NCI-H774 (cell line): Measurements from ENCODE around the gene ZGLP1.

Source experiments
- DNase-seq: peaks from one replicate; lab custom pipeline; 2025; lab: John Stamatoyannopoulos, UW

ZGLP1 gene

GRCh38 chr19:10277795-10278589, 31.6 kb downstream of the ZGLP1 start:
- no peak for DNase-seq

GRCh38 chr19:10274589-10274988, 35.0 kb downstream of the ZGLP1 start:
- no peak for DNase-seq

- no peak for DNase-seq
Observed at GRCh38 chr19:10271543-10272086, 38.0 kb downstream of the ZGLP1 start.

- DNase-seq: no peak
Observed at GRCh38 chr19:10270616-10271394, 38.8 kb downstream of the ZGLP1 start, which contains the start of gene ICAM1. Gene ICAM1 (plus strand): TSS chr19:10271120. CDS start chr19:10271160, 40 bp downstream.

DNA sequence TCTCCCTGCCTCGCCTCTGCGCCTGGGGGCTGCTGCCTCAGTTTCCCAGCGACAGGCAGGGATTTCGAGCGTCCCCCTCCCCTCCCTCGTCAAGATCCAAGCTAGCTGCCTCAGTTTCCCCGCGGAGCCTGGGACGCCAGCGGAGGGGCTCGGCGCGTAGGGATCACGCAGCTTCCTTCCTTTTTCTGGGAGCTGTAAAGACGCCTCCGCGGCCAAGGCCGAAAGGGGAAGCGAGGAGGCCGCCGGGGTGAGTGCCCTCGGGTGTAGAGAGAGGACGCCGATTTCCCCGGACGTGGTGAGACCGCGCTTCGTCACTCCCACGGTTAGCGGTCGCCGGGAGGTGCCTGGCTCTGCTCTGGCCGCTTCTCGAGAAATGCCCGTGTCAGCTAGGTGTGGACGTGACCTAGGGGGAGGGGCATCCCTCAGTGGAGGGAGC, 39.4 kb downstream of the ZGLP1 start:
- no peak for DNase-seq

DNA sequence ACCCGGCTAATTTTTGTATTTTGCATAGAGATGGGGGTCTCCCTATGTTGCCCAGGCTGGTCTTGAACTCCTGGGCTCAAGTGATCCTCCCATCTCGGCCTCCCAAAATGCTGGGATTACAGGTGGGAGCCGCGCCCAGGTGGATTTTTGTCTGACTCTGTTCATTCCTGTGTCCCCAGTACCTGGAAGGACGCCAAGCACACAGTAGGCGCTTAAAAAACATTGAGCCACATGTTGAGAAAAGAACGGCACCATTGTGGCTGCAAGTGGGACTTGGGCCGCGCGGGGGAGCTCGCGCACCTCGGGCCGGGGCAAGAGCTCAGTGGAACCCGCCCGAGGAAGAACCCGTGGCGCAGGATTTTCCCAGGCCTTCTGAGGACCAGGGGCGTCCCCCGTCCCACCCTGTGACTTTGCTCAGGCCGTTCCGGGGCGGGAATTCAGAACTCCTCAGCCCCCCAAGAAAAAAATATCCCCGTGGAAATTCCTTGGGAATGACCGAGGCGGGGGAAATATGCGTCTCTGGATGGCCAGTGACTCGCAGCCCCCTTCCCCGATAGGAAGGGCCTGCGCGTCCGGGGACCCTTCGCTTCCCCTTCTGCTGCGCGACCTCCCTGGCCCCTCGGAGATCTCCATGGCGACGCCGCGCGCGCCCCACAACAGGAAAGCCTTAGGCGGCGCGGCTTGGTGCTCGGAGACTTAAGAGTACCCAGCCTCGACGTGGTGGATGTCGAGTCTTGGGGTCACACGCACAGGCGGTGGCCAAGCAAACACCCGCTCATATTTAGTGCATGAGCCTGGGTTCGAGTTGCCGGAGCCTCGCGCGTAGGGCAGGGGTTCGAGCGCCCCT, 40.1 kb downstream of the ZGLP1 start:
- peak; percentile 47 for DNase-seq

- DNase-seq: no peak
Observed at GRCh38 chr19:10268071-10268470, 41.5 kb downstream of the ZGLP1 start.

DNA sequence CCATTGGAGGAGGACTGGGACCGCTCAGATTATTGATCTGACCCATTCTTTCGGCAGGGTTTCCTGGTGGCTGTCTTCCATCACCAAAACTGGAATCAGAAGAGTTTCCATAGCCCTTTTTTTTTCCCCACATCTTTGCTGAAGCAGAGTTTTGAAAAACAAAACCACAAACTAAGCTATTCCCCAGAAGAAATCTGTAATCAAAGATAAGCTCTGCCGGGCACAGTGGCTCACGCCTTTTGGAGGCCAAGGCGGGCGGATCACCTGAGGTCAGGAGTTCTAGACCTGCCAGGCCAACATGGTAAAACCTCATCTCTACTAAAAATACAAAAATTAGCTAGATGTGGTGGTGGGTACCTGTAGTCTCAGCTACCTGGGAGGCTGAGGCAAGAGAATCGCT, 42.9 kb downstream of the ZGLP1 start:
- no peak for DNase-seq

GRCh38 chr19:10262771-10263170, 46.8 kb downstream of the ZGLP1 start:
- no peak for DNase-seq

DNA sequence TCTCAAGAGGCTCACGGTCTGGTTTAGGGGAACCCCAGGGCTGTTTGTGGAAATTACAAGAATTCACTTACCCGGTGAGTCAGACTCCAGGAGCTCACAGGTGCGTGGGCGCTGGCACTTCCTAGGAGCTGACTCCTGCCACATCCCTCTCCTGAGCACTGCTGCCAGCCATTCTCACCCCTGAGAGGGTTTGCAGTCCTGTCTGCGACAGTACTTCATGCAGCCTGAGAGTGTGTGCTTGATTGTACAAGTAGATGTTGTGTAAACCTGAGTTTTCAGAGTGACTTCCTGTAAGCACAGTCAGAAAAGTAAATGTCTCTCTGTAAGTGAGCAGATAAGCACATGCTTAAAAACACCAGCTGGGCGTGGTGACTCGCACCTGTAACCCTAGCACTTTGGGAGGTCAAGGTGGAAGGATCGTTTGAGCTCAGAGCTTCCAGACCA, 49.5 kb downstream of the ZGLP1 start:
- DNase-seq: no peak

GRCh38 chr19:10259162-10259905, 50.3 kb downstream of the ZGLP1 start:
- peak; percentile 52 for DNase-seq

GRCh38 chr19:10258080-10258710, 51.4 kb downstream of the ZGLP1 start:
- DNase-seq: no peak

GRCh38 chr19:10256970-10257615, 52.5 kb downstream of the ZGLP1 start:
- no peak for DNase-seq

- no peak for DNase-seq
Observed at GRCh38 chr19:10256551-10256950, 53.1 kb downstream of the ZGLP1 start.

DNA sequence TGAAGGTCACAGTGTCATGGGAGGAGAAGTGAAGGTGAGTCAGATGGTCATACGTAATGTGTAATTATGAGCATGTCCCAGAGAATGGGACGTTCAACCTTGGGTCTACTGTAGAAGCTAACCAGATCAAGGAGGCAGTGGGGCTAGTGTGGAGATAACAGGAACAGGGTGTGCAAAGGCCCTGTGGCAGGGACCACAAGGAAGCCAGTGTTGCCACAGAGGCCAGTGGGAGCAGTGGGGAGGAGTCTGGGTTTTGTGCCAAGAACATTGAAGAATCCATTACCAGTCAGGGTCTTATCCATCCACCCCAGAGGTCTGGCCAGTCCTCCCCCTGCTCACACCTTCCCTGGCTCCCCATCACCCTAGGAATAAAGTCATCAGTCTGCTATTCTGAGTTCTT, 54.3 kb downstream of the ZGLP1 start:
- no peak for DNase-seq
